ENCODE results near the gene HIBCH.

Gene HIBCH

GRCh38 chr2:190221429-190221828 lies 98.2 kb downstream of the HIBCH start:
- TF ChIP-seq CTCF (IDR thresholded peaks at IDR 0.05) = no peak

- no peak for TF ChIP-seq CTCF (IDR thresholded peaks at IDR 0.05)
Measured at GRCh38 chr2:190219186-190219585, 100.4 kb downstream of the HIBCH start.

- TF ChIP-seq CTCF (IDR thresholded peaks at IDR 0.05) = no peak
Measured at GRCh38 chr2:190217616-190218015, 102.0 kb downstream of the HIBCH start.

DNA sequence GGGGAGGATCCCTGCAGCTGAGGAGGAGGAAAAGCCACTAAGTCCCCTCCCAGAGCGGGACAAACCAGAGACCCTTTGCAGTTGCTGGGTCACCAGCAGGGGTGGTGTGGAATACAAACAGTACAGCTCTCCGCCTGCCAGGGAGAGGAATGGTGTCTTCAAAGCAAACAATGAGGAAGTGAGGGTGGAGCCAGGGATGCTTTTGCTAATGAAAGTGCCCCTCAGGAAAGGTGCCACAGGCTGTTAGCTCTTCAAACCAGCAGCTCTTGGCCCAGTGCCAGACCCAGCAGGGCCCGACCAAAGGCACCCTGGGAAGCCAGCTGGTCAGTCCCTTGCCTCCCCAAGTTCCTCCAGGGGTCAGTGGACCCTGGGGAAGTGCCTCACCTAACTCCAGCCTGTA lies 102.8 kb downstream of the HIBCH start:
- no peak for TF ChIP-seq CTCF (IDR thresholded peaks at IDR 0.05)

DNA sequence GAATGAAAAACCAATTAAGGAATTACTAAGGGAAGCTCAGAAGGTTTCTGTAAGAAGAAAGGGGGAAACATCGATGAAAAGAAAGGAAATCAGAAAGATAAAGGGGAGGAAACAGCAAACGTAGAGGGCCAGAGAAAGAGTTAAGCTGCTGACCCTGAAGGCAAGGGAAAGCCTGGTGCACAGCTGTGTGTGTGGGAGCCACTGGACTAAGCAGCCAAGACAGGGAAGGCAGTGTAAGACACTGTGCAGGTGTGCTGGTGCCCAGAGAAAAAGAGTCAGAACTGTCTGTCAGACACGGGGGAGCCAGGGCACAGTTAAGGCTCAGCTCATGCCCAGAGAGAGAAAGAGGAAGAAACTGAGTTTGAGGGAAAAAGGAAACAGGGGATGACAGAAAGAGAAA lies 104.0 kb downstream of the HIBCH start:
- TF ChIP-seq CTCF (IDR thresholded peaks at IDR 0.05) = no peak

DNA sequence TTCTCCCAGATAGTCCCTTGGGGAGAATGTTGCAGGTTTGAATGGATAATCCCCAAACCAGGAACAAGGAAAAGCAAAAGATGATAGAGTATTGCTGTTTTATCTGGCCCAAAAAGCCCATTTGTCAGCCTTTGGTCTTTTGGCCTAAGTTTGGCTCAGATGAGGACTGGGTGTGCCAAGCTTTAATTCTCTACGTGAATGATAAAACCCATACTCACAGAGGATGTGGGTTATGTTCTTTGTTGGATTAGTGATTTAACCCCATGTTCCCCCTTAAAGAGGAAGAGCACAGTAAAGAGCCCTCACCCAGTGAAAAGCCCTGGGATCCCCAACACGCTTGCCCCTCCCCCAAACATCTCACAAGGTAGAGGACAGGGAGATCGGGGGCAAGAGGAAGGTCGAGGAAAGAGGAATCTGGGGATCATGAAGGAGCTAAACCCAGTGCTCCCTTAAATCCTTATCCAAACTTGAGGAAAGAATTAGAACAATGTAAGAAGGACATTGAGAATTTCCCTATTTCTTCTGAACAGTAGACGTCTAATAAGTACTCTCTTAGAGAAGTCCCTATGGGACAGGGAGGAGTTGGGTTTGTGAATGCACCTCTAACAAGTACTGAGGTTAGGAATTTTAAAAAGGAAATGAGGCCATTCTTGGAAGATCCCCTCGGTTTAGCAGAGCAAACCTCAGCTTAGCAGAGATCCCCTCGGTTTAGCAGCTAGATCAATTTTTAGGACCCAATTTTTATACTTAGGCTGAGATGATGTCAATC lies 105.0 kb downstream of the HIBCH start:
- no peak for TF ChIP-seq CTCF (IDR thresholded peaks at IDR 0.05)

DNA sequence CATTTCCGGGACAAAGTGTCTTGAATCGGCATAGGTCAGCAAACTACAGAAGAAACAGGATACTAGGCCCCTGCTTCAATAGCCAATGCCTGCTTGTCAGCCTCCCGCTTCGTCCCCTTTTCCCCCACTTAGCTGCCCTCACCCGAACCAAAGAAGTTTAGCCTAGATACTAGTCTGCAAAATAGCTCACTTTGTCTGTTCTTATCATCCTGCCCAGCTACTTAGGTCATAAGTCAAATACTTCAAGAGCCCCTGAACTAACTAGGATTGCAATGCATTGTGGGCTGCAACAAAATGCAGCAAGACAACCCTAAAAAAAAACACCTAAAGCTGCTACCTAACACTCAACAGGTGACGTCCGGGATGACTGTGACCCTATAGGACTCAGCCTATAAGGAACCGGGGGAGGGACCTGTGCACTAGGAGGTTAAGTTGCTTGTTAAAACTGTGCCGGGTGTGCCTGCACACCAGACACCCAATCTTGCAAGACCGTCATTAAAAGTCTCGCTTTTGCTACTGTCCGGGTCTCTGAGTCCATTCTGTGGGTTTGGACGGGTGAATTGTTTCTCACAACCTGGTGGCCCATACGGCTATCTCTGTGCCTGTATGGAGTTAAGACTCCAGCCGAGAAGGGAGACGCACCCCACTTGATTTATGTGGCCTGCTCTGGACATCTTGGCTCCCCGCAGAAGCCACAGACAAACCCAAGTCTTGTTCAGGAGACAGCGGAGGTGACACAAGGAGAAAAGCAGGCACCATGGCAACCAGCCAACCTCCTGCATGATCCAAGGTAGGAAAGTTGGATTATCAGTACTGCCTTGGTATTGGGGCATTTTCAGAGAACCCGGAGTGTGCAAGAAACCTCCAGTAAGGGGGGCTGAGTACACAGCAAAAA lies 105.9 kb downstream of the HIBCH start:
- TF ChIP-seq CTCF (IDR thresholded peaks at IDR 0.05) = no peak
